Muscle of leg (tissue), 11 donors: ENCODE measurements around the gene DGKG. TPM values are rescaled to one million over a fixed set of nuclear protein-coding genes. Genes with fewer than 3 reads are reported as not detected.

Experiments used
- DNase-seq: peaks from one replicate; pipeline ENCODE4 v3.0.0; 2013
- H3K27ac ChIP-seq: one replicate; pipeline ENCODE4 v1.5.1; 2013; ENCODE audit warnings: mild to moderate bottlenecking, low read length, control low read depth
- H3K27me3 ChIP-seq: one replicate; pipeline ENCODE4 v1.6.1; 2013; ENCODE audit warnings: low read length; ENCODE audit not compliant: control insufficient read depth, insufficient read depth
- H3K36me3 ChIP-seq: one replicate; pipeline ENCODE4 v1.6.1; 2013; ENCODE audit warnings: low read length; ENCODE audit not compliant: control insufficient read depth, insufficient read depth
- H3K4me1 ChIP-seq: one replicate; pipeline ENCODE4 v1.6.1; 2013; ENCODE audit warnings: low read length; ENCODE audit not compliant: control insufficient read depth, insufficient read depth
- H3K4me3 ChIP-seq: one replicate; pipeline ENCODE4 v1.5.1; 2013; ENCODE audit warnings: low read length, control low read depth
- H3K9me3 ChIP-seq: replicated peaks from 2 replicates; pipeline ENCODE4 v1.6.1; 2013; ENCODE audit warnings: low read depth, low read length; ENCODE audit not compliant: control insufficient read depth
- WGBS: methylation state at CpG from one replicate; pipeline ENCODE4 v1.1.5; 2013; ENCODE audit warnings: missing lambda C conversion rate; ENCODE audit not compliant: insufficient coverage; 5-methylcytosine and 5-hydroxymethylcytosine counted together
- polyA plus RNA-seq, 8 donors: library from polyadenylated mRNA; unstranded; fragments of 120-200 nt; gene quantifications; one replicate each; pipeline versions ENCODE4 v1.2.1 to v1.2.3, GENCODE V29; 2013; ENCODE audit warnings: inconsistent platforms in 1 of 8, low replicate concordance in 1 of 8; ENCODE audit not compliant: insufficient read length in 8 of 8, insufficient read depth in 1 of 8
- total RNA-seq: library from RNA; stranded (reverse); fragments of 120-200 nt; gene quantifications from one replicate; pipeline ENCODE4 v1.2.4, GENCODE V29; 2013

The DGKG gene
- total and polyA plus RNA-seq, 9 donors: 0.83 to 2.0 (median 1.6) TPM

GRCh38 chr3:186246941-186247340, 115.1 kb downstream of the DGKG start:
- no peak for DNase-seq
- WGBS: no CpG with 5 or more reads among the region's 2 CpGs

GRCh38 chr3:186244016-186244415, 118.0 kb downstream of the DGKG start:
- H3K4me1 ChIP-seq: peaks cover 15% of the 10 kb centered on the region
- no peak overlapping the region for H3K27ac ChIP-seq
- H3K36me3 ChIP-seq: no peaks in the 10 kb centered on the region
- H3K4me3 ChIP-seq: no peak overlapping the region
- WGBS: 96% methylated on average over 3 of the region's 6 CpGs
- no peaks in the 10 kb centered on the region for H3K27me3 ChIP-seq
- DNase-seq: no peak
- no peaks in the 10 kb centered on the region for H3K9me3 ChIP-seq

More at GRCh38 chr3:186246941-186247340, 115.1 kb downstream of the DGKG start:
- no peaks in the 10 kb centered on the region for H3K36me3 ChIP-seq
- no peaks in the 10 kb centered on the region for H3K9me3 ChIP-seq
- no peak overlapping the region for H3K27ac ChIP-seq
- no peak overlapping the region for H3K4me3 ChIP-seq
- H3K4me1 ChIP-seq: peaks cover 8% of the 10 kb centered on the region
- peaks cover 2% of the 10 kb centered on the region for H3K27me3 ChIP-seq

- no peak overlapping the region for H3K27ac ChIP-seq
- H3K4me3 ChIP-seq: peak overlapping the region; percentile 6
- H3K9me3 ChIP-seq: no peaks in the 10 kb centered on the region
- no peaks in the 10 kb centered on the region for H3K36me3 ChIP-seq
- DNase-seq: peak; percentile 78
- H3K27me3 ChIP-seq: no peaks in the 10 kb centered on the region
- WGBS: 21% methylated on average over 16 of the region's 21 CpGs
- H3K4me1 ChIP-seq: peaks cover 15% of the 10 kb centered on the region
Measured at GRCh38 chr3:186241910-186242821, 119.9 kb downstream of the DGKG start.

- Histone ChIP-seq H3K9me3 (no peaks in the 10 kb centered on the region), H3K27ac (no peak overlapping the region), H3K4me1 (peaks cover 19% of the 10 kb centered on the region), H3K4me3 (no peak overlapping the region), H3K27me3 (no peaks in the 10 kb centered on the region), H3K36me3 (no peaks in the 10 kb centered on the region)
- WGBS: 92% methylated on average over 7 of the region's 10 CpGs
- peak; percentile 56 for DNase-seq
Measured at GRCh38 chr3:186239321-186239720, 122.7 kb downstream of the DGKG start.

- Histone ChIP-seq H3K4me1 (peaks cover 19% of the 10 kb centered on the region), H3K4me3 (no peak overlapping the region), H3K36me3 (no peaks in the 10 kb centered on the region), H3K27me3 (no peaks in the 10 kb centered on the region), H3K9me3 (no peaks in the 10 kb centered on the region), H3K27ac (no peak overlapping the region)
- WGBS: 100% methylated on average over 1 of the region's 2 CpGs
- DNase-seq: no peak
Measured at GRCh38 chr3:186237915-186238314, 124.1 kb downstream of the DGKG start.

GRCh38 chr3:186236357-186237020, 125.5 kb downstream of the DGKG start:
- Histone ChIP-seq H3K4me3 (no peak overlapping the region), H3K9me3 (no peaks in the 10 kb centered on the region), H3K4me1 (peaks cover 9% of the 10 kb centered on the region), H3K27me3 (no peaks in the 10 kb centered on the region), H3K36me3 (no peaks in the 10 kb centered on the region), H3K27ac (no peak overlapping the region)
- no CpG with 5 or more reads among the region's 6 CpGs for WGBS
- no peak for DNase-seq

GRCh38 chr3:186235554-186235953, 126.5 kb downstream of the DGKG start:
- no peaks in the 10 kb centered on the region for H3K27me3 ChIP-seq
- DNase-seq: no peak
- no peaks in the 10 kb centered on the region for H3K9me3 ChIP-seq
- WGBS: no CpG with 5 or more reads among the region's 5 CpGs
- H3K27ac ChIP-seq: no peak overlapping the region
- H3K4me3 ChIP-seq: no peak overlapping the region
- H3K36me3 ChIP-seq: no peaks in the 10 kb centered on the region
- H3K4me1 ChIP-seq: peaks cover 9% of the 10 kb centered on the region

GRCh38 chr3:186234152-186234551, 127.9 kb downstream of the DGKG start:
- WGBS: 83% methylated on average over 2 of the region's 5 CpGs
- DNase-seq: no peak
- Histone ChIP-seq H3K27me3 (no peaks in the 10 kb centered on the region), H3K36me3 (no peaks in the 10 kb centered on the region), H3K27ac (no peak overlapping the region), H3K9me3 (no peaks in the 10 kb centered on the region), H3K4me3 (no peak overlapping the region), H3K4me1 (peaks cover 5% of the 10 kb centered on the region)

- WGBS: no CpG with 5 or more reads among the region's 2 CpGs
- no peak for DNase-seq
- H3K4me1 ChIP-seq: peaks cover 26% of the 10 kb centered on the region
Measured at GRCh38 chr3:186226482-186226881, 135.6 kb downstream of the DGKG start.

GRCh38 chr3:186225603-186226002, 136.4 kb downstream of the DGKG start:
- Histone ChIP-seq H3K9me3 (no peaks in the 10 kb centered on the region), H3K4me1 (peaks cover 35% of the 10 kb centered on the region), H3K27ac (no peak overlapping the region), H3K27me3 (no peaks in the 10 kb centered on the region), H3K4me3 (no peak overlapping the region), H3K36me3 (no peaks in the 10 kb centered on the region)
- DNase-seq: peak; percentile 42
- 18% methylated on average over 5 of the region's 6 CpGs for WGBS

More at GRCh38 chr3:186226482-186226881, 135.6 kb downstream of the DGKG start:
- no peak overlapping the region for H3K4me3 ChIP-seq
- H3K27ac ChIP-seq: no peak overlapping the region
- no peaks in the 10 kb centered on the region for H3K9me3 ChIP-seq
- H3K36me3 ChIP-seq: no peaks in the 10 kb centered on the region
- H3K27me3 ChIP-seq: no peaks in the 10 kb centered on the region
